HG03066 (cell line): ENCODE results near the gene OGFOD3.

Experiments used
- ATAC-seq: cut with Tn5 transposase; IDR thresholded peaks from one replicate; pipeline ENCODE4 v1.9.1; 2021; ENCODE audit warnings: low read depth; ENCODE audit not compliant: unreplicated experiment

Gene OGFOD3

GRCh38 chr17:82410014-82410716 lies 8.2 kb downstream of the OGFOD3 start:
- no peak for ATAC-seq

DNA sequence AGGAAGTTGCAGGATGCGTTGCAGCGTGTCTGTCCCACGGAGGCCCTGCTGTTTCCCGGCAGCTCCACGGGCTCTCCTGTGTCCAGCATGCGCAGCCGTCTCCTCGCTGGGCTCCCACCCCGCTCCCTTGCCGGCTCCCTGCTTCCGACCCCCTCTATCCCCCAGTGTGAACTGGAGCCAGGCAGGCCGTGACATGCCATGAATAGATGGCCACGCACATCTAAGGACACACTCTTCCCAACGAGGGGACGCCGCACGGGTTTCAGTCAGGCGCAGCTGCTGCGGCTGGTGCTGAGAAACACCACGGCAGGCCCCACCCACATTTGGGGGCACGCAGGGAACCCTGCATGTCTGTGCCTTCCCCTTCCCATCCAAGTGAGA lies 9.5 kb downstream of the OGFOD3 start:
- no peak for ATAC-seq

DNA sequence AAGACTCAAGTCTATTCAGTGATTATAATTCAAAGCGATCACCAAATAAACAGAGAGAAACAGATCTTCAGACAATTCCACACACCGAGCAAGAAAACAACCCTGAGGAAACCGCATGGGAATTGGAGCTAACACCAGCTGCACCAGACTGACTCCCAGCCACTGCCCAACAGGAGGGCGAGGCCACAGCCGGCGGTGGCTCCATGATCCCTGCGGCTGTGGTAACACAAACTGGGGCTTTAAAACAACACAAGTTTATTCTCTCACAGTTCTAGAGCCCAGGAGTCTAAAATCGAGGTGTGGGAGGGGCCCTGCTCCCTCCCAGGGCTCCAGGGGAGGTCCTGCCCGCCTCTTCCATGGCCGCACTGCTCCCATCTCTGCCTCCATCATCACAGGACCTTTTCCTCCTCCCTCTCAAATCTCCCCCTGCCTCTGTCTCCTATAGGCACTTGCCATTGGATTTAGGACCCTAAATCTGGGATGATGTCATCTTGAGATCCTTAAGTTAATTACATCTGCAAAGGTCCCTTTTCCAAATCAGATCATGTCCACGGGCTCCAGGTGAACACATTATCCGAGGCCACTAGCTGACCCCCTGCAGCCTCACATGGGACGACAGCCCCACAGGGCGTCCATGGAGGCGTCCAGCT lies 10.0 kb downstream of the OGFOD3 start:
- ATAC-seq: no peak

DNA sequence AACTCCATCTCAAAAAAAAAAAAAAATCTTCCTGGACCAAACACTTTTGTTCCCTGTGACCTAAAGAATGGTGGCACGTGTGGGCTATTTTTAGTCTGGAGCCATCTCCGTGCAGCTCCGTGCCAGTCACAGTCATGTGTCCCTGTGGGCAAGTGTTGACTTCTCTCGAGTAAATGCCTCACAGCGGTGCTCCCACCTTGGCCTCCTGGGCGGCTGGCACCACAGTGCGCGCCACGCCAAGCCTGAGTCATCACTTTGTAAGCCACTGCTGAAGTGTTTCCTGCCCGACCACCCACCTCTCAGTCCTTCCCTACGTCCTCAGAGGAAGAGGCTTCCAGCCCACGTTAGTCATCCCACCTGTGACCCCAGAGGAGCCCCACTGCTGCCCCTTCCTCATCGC lies 11.1 kb downstream of the OGFOD3 start:
- ATAC-seq: no peak

DNA sequence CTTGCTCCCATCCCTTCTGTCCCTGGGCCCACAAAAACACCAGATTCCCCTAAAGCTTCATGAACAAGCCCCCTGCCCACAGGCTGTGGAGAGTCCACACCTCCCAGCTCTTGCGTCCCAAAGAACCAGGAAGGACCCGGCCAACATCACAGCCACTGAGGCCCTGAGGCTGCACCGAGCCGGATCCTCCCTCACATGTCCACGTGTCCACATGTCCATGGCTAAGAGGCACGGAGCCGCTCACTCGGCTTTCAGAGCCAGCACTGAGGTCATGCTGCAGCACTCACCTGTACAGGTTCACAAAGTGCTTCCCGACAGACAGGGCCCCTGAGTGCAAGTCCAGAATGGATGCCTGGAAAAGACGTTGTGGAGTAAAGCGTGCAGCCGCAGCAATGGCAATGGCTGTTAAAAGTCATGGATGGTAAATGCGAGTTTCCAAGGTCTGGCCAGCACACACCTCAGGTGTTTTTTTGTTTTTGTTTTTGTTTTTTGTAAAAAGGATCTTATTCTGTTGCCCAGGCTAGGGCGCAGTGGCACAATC lies 12.2 kb downstream of the OGFOD3 start:
- no peak for ATAC-seq

DNA sequence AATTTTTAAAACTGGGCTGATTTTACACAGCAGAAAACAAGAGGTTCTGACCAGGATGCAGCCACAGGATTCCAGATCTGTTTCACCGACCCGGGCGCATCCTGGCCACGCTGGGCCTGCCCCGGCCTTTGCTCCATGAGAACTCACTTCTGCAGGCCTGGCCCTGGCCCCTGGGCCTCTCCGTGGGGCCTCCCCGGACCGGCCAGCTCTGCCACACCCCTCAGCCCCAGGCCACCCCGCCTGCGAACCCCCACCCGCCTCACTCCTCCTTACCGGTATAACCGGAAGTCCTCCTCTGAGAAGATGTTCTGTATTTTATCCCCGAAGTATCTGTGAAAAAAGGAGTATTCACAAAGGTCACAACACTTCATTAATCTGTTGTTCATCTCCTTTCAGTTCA lies 13.3 kb downstream of the OGFOD3 start:
- ATAC-seq: no peak

DNA sequence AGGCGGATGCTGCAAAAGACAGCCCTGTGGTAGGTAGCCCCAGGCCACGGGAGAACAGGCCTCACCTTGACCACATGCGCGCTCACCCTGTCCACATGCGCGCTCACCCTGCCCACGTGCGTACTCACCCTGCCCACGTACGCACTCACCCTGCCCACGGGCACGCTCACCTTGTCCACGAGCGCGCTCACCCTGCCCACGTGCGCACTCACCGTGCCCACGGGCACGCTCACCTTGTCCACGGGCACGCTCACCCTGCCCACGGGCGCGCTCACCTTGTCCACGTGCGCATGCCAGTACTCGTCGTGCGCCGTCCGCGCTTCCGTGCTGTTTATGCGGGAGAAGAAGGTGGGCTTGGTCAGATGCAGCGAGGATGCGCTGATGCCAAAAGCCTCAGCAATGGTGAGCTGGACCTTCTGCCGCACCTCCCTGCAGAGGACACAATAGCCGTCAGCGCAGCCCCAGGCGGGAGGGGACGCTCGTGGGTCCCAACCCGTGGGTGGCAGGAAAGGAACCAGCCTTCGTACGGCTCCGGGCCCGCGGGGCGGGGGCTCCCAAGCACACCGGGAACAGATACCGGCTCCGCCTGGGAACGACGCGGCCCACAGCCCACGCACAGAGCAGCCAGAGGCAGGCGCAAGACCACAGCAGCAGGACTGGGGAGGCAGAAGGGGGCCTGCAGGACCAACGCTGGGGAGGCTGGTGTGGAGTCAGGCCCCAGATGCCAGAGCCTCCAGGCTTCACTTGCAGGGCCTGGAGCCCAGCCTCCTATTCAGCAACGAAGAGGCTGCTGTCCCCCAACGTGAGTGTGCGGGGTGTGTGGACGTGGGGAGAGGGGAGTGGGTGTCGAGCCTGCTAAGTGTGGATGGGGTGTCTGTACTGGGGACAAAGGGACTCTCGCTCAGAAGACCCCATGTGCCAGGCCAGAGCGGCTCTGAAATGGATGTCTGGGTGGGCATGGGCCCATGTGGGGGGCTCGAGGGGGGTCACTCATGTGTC lies 14.4 kb downstream of the OGFOD3 start:
- ATAC-seq: no peak

DNA sequence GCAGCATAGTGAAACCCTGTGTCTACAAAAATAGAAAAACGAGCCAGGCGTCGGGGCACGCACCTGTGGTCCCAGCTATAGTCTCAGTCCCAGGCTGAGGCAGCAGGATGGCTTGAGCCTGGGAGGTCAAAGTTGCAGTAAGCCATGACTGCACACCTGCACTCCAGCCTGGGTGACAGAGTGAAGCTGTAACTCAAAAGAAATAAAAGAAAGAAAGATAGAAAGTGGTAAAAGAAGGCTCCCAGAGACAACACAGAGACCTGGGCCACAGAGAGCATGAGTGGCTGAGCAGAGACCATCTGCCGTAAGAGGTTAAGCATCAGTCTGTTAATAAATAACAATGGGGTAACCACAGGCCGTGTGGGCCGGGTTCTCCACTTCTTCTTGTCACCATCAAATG lies 15.5 kb downstream of the OGFOD3 start:
- peak; percentile 74 for ATAC-seq

- no peak for ATAC-seq
Measured at GRCh38 chr17:82400830-82401229, 17.6 kb downstream of the OGFOD3 start.

DNA sequence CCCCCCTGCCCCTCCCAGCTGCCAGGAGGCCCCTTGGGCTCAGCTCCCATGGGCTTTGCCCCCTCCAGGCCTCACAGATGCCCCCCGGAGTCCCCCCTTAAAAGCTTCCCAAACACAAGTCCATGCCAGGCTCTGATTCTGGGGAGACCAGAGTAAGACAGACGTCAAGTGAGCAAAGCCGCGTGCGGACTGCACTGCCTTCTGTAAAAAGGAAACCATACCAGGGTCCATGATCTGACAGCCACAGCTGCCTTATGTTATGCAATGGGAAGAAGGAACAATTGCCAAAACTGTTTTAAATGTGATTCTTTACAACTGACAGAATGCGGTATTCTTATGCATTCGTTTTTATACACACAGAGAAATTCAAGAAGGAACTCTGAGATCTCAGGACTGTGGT lies 18.2 kb downstream of the OGFOD3 start:
- no peak for ATAC-seq

DNA sequence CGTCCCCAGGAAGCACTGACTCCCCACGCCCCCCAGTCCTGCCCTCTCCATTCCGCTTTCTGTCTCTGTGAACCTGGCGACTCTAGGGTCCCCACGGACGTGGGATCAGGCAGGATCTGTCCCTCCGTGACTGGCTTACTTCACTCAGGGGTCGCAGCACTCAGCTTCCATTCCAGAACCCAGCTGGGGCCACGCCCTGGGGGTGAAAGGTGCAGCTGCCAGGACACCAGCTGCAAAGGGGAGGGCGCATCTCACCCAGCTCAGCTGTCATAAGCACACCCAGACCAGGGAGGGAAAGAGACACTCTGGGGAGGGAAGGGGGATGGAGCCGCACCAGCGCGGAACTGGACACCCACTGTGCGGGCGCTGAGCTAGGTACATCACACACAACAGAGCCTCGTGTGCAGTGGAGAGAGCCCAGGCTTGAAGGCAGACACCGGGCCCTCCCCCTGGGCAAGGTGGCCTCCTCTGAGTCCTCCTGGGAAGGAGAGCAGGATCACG lies 18.7 kb downstream of the OGFOD3 start:
- ATAC-seq: no peak

DNA sequence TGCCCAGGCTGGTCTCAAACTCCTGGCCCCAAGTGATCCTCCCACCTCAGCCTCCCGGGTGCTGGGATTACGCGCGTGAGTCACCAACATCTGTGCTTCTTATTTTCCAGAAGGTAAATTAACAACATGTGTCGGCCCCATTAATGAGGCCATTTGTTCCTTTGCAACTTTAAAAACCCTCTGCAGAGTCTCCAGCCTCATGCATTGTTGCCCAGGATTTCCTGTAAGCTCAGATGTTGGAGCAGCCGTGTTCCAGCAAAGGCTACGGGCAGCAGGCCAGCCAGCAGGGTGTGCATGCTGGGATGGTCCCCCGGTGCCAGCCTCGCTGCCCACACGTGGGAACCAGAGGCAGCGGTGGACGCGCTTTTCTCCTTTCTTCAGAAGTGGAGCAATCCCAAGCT lies 19.3 kb downstream of the OGFOD3 start:
- ATAC-seq: no peak

DNA sequence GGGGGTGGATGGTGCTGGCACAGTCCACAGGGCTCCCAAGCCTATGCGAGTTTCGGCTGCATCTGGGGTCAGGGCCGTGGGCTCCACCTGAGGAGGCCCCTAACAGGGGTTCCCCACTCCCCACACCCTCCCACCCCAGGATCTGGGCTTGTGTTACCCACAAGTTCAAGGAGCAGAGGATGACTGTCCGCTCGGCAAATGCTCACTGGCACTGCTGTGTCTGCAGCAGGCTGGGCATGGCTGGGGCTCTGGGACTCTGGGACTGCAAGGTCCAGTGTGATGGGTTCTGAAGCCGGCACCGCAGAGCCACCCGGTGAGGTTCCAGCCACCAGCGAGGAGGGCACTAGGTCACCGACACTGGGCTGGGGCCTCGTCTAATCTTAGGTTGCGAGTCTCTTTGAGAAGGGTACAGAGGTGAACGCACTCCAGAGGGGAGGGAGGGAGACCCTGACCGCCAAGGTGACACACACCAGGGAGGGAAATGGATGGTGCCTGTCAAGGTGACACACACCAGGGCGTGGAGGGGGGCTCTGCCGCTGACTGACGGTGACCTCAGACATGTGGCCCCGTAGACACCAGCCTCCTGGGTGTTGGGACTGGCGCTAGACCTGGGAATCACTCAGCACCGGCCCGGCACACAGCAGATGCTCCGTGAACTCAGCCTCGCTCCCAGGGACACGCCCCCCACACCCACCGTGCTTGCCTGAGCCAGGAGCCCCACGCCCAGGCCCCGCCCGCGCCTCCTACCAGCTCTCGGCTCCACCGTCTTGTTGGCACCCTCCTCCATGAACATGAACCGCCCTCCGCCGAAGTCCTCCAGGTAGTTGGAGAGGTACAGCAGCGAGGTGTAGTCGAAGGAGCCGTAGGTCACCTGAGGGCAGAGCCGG lies 20.7 kb downstream of the OGFOD3 start:
- ATAC-seq: no peak

DNA sequence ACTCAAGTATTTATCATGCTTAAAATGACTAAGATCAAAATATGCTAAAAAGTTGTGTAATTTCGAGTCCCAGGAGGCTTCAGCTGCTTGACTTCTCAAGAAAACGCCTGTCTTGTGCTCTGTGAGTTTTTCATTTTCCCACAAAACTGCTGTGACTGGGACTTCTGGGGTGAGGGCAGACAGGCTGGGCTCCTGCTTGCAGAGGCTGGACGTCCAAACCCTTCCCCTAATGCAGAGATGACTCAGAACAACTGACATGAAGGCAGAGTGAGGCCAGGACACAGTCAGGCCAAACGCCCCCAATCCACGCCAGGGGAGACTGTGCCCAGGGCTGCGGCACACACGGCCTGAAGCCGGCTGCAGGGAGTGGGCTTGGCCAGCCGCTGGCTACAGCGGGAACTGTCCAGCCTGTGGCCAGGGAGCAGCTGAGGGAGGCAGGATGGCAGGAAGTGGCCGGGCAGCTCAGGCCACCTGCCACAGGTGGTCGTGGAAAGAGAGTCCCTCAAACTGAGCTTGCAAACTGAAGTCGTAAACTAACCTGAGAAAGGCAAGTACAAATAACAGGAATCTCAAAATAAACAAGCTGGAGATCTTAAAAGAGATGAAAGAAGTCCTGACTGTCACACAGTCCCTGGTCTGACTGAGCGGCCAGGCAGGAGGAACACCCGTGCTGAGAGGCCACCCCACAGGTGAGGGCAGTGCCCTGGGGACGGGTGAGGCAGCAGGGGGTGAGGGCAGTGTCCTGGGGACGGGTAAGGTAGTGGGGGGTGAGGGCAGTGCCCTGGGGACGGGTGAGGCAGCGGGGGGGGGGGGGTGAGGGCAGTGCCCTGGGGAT lies 21.6 kb downstream of the OGFOD3 start:
- ATAC-seq: no peak

GRCh38 chr17:82394278-82394677 lies 24.1 kb downstream of the OGFOD3 start:
- no peak for ATAC-seq

GRCh38 chr17:82392941-82393340 lies 25.4 kb downstream of the OGFOD3 start:
- ATAC-seq: no peak

GRCh38 chr17:82392209-82392920 lies 26.0 kb downstream of the OGFOD3 start:
- no peak for ATAC-seq

- ATAC-seq: no peak
Measured at GRCh38 chr17:82391496-82392066, 26.8 kb downstream of the OGFOD3 start.
